ENCODE results near the gene TAMALIN.

TAMALIN gene

DNA sequence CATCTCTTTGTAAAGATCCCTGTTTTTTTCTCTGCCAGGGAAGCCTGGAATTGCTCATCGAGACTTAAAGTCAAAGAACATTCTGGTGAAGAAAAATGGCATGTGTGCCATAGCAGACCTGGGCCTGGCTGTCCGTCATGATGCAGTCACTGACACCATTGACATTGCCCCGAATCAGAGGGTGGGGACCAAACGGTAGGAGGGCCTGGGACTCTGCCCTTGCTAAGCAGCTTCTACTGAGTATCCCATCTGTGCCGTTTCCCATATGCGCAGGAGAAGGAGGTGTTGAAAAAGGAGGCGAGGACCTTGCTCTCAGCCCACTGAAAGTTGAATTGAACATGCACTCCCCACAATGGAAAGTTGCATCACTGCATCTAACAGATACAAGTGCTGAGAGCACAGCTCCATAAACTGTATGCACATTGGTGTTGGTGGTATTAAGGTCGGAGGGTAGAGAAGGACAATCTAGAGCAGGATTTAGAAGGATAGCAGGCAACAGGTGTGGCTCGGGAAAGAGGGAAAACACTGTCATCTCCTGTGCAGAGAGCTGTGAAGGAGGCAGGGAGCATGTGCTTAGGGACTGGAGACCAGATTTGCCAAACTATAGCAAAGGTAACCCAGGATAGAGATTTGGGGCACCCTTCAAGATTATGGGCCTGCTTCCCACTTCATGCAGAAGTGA, 21.5 kb upstream of the TAMALIN start:
- no peak for FAIRE-seq

DNA sequence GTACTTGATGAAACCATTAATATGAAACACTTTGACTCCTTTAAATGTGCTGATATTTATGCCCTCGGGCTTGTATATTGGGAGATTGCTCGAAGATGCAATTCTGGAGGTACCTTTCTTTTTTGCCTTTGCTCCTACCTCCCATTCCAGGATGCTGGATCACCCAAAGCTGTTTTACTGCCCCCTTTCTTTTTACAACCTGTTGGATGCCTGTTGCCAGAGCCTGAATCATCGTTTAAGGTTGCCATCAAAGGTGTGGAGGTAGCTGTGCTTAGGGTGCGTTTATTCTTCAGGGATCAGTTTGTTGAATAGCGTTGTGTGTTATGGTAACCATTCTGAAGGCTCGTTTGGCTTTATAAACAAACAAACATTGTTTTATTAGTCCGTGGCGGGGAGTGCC, 19.9 kb upstream of the TAMALIN start:
- FAIRE-seq: no peak

DNA sequence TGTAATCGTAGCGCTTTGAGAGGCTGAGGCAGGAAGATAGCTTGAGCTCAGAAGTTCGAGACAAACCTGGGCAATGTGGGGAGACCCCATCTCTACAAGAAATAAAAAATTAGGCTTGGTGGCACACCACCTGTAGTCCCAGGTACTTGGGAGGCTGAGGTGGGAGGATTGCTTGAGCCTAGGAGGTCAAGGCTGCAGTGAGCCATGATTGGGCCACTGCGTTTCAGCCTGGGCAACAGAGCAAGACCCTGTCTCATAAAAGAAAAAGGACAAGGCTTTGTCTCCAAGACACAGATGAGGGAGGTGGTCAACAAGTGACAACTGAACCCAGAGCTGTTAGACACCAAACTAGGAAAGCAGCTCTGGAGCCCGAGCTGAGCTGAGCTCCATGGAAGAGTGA, 14.5 kb upstream of the TAMALIN start:
- FAIRE-seq: no peak

DNA sequence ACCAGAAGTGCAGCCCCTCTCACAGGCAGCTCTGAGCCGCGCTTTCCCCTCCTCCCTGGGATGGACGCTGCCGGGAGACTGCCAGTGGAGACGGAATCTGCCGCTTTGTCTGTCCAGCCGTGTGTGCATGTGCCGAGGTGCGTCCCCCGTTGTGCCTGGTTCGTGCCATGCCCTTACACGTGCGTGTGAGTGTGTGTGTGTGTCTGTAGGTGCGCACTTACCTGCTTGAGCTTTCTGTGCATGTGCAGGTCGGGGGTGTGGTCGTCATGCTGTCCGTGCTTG, 12.3 kb upstream of the TAMALIN start:
- no peak for FAIRE-seq

DNA sequence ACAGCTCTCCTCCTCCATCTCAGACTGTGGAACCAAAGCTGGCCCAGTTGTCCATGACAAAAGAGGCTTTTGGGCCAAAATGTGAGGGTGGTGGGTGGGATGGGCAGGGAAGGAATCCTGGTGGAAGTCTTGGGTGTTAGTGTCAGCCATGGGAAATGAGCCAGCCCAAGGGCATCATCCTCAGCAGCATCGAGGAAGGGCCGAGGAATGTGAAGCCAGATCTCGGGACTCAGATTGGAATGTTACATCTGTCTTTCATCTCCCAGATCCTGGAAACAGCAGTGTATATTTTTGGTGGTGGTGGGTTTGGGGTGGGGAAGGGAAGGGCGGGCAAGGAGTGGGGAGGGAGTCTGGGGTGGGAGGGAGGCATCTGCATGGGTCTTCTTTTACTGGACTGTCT, 11.8 kb upstream of the TAMALIN start:
- no peak for FAIRE-seq

DNA sequence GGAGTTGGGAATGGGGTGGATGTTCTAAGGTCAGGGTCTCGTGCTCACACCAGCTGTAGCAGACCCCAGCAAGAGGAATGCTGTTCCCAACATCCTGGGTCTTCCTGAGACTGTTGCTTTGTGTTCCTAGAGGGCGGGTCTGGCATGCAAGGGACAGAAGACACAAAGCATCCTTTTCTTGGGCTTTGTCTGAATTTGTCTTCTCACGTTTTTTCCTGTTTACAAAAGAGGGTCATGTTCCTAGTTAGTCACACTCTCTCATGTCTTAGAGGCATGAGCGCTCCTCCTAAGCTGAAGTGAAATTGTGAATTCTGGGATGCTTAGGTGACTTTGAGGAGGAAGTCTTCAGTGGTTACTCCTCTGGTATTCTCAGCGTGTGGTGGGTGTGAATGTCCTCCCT, 9.6 kb upstream of the TAMALIN start:
- no peak for FAIRE-seq

DNA sequence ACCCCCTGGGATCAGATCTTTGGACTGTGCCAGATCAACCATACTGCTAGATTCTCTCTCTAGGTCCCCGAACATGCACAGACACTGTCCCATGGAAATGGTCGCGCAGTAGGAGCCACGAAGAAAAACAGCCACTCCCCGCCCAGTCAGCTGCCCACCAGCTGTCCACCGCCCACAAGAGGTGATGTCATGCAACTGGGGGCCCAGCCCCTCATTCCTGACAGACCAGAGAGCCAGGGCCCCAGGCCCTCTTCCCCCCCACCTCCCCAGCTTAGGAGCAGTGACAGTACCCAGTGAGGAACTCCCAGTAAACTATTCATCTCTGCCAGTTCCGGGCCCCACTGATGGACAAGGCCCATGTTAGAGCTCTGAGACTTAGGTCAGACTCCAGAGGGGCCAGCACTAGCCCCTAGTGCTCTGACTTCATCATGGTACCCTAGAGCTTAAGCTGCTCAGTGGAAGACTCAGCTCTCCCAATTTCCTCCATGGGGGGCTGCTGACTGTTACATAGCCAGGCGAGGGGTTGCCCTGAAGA, 3.7 kb upstream of the TAMALIN start:
- FAIRE-seq: no peak

DNA sequence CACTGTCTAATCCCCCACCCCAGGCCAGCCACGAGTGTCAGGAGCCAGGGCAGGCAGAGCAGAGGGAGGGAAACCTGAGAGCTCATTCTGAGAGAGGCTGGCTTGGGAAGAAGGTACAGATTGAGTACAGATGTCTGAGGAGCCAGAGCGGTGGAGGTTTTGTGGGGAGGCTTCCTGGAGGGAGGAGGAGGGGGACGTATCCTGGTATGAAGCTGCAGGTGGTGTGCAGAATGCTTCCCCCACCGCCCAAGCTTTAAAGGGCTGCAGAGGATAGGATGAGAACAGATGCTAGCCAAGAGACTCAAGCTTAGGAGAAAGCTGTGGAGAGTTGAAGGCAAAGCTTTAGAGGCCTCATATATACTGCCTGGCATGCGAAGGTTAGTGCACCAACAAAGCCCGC, 3.2 kb upstream of the TAMALIN start:
- no peak for FAIRE-seq

DNA sequence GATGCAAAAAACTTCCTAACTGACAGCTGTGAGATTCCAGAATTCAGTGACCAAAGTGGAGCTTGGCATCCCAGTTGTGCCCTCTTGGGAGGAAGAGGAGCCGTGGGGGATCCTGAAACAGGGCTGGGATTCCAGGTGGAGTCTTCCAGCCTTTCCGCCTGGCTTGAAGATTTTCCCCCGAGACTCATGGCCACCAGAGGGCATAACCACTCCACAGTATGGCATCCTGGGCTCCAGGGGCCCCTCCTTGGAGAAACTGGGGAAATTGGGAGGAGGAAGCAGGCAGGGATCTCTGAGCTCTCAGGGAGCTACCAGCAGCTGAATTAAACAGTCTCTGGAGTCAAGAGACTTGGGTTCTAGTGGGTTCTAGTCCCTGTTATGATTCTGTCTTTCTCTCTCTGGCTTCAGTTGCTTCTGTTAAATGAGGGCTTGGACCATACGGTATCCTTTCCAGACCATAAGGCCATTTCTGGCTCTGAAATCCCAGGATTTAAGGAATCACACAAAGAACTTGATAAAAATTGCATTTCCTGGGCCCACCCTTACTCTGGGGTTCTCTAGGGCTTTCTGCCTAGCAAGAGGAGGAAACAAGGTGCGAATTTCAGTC, 2.6 kb upstream of the TAMALIN start:
- FAIRE-seq: no peak

DNA sequence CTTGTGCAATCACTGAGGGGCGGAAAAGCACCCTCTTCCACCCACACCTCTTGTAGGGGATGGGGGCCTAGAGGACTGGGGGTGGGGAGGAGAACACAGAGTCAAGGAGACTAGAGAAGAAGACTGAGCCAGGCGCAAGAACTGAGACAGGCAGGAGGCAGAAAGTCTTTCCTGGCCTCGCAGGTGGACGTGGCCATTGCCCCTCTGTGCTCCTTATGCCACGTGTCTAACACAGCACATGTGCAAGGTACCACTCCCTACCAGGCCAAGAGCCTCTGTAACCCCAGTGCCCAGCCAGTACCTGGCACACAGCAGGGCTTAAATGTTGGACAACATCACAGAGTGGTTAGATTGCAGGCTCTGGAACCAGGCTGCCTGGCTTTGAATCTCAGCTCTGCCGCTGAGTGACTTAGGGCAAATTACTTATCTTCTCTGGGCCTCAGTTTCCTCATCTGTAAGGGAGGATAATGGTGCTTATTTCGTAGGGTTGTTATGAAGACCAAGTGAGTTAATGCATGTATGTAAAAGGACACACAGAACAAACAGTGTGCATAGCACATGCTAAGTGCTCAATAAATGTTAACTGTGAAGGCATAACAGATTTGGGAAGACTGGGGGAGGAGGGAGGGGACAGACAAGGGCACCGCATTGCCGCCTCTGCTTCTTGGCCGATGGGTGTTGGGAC, 1.4 kb upstream of the TAMALIN start:
- FAIRE-seq: no peak

DNA sequence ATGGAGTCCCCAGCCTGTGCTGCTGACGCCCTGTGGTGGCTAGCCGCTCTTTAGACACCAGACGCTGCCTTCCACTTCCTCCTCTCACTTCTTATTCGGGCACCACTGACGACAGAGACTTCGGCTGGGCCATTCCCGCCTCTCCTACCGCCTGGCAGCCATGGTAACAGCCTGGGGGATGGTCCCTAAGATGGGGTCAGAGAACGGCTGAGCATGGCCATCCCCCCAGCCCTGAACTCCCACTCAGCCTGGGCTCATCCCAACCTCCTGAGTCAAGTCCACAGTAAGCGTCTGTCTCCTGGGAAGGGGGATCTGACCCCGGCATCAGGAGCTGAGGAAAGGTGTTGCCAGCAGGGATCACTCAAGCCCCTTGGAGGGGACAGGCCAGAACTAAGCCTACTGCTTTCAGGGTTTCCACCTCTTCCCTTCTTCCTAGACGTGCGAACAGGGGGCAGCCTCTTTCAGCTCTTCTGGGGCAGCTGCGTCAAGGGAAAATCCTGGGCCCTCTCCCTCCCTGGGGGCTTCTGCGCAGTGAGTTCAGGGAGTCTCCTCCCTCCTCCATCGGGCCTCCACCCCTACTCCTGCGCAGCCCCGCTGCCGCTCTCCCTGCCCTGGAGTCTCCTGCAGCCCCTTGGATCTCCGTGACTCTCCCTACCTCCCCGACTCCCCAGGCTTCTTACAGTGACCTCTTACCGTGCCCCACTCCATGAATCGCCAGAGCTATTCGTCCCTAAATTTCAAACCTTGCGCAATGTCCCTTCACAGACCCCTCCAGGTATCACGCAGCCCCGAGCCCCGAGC, 643 bp upstream of the TAMALIN start:
- FAIRE-seq: no peak

DNA sequence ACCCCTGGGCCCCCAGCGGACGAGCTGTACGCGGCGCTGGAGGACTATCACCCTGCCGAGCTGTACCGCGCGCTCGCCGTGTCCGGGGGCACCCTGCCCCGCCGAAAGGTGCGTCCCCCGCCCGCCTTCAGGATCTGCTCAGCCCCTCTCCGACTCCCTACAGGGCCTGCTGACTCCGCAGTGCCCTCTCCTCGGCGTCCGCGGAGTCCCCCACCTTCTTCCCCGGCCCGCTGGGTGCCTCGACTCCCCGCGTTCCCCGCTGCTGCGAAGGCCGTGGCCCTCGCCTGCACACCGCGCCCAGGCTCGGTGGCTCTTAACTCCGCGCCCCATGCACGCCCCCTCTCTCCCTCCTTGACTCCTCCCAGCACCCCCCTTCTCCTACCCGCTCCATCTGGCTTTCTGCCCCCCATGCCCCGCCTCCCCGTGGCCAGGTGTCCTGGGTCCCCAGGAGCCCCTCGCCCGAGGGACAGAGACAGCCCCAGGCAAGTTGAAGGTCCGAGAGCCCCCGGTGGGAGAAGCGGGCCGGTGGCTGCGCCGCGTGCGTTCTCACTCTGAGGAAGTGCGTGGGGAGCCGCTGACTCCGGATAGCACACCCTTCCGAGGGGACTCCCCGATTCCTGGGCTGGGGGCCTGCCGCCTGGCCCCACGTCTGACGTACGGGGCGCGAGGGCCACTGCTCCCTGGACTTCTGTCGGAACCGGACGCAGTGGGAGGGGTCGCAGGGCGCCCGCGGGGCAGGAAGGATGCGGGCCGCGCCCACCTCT, 594 bp downstream of the TAMALIN start:
- no peak for FAIRE-seq

DNA sequence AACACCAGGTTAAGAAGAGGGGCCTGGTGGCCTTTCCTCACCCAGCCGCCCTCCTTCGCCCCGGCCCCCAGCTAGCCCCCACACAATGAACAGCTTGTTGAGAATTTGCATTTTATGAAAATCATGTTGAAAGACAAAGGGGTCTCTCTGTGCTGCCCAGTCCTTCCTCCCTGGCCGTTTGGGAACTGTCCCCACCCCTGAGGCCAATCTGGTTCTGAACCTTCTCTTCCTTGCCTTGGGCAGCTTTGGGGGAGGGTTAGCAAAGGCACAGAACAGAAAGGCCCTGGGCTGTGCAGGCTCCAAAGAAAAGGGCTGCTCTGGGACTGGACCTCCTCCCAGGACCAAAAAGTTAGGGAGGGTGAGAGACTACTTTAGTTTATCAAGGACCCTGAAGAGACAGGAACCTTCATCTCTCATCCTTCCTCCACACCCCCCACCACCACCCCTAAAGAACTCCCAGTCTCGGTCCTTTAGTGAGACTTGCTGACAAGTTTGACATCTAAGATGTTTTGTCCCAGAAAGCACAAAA, 1.3 kb downstream of the TAMALIN start:
- no peak for FAIRE-seq

DNA sequence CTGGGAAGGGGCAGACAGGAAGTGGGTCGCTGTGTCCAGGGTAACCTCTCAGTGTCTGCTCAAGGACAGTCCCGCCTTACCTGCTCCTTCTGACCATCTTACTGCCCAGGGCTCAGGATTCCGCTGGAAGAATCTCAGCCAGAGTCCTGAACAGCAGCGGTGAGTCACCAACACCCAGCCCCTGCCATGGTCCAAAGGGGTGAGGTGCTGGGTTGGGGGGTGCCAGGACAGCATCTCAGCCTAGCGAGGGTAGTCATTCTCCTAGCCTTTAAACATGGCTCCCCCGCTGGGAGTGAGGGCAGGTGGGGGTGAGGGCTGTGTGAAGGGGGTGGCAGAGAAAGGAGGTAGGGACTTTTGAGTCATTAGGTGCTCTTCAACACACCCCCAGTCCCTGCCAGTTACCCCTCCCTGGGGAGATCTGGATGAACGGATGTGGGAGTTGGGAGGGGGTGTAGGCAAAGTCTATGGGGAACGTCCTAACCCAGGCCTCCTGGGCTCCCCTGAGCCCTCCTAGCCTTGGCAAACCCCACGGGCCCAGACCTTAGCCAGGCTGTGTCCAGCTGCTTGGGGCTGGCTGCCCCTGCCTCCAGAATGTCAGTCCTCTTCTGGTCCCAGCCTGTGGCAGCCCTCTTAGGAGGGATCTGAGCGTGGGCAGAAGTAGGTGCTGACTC, 2.5 kb downstream of the TAMALIN start:
- no peak for FAIRE-seq

DNA sequence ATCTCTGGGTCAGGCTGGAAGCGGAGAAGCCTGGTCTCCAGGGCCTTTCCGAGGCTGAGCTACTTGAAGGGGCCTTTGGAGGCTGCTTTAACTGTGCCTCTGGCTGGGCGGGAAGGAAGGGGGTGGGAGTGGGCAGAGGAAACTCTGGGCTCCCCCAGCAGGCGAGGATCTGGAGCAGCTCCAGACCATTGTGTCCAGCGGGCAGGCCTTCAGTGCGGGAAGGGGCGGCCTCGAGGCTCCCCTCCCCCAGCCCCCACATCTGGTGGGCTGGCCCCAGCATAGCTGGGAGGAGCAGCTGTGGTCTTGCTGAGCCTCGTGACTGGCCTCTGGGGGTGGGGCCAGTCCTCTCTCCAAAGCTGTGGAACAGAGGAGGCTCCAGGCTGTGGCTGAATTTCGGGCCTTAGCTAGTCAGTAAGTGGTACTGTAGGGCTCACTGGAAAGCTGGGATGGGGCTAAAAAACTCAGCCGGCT, 3.4 kb downstream of the TAMALIN start:
- FAIRE-seq: no peak

DNA sequence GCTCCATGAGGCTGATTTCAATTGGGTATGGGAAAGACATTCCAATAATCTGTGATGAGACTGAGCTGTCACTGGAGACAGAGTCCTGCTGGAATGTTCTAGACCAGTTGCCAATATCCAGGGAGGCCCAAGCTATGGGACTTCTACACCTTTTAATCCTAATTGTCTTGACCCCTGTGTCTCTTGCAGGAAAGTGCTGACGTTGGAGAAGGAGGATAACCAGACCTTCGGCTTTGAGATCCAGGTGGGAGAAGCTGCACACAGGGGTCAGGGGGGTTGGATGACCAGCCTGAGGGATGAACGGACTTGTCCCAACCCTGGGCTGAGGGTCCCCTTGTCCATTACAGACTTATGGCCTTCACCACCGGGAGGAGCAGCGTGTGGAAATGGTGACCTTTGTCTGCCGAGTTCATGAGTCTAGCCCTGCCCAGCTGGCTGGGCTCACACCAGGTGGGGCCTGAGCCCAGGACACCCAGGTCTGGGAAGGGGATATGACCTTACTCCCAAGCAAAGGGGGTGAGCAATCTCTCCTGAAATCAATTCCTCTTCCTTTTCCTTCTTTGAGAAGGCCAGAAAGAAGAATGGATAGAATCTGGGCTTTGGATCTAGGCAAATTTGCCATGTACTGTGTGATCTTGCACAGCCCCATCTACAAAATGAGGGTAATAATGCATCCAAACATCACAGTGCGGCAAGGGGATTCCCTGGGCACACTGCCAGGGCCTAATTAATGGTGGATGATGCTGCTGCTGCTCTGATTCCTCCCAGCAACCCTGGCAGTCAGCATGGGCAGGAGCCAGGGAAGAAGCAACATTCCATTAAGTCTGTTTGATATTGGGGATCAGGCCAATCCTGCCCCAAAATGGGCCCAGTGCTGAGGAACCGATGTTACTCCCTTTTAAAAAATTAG, 4.2 kb downstream of the TAMALIN start:
- FAIRE-seq: no peak

DNA sequence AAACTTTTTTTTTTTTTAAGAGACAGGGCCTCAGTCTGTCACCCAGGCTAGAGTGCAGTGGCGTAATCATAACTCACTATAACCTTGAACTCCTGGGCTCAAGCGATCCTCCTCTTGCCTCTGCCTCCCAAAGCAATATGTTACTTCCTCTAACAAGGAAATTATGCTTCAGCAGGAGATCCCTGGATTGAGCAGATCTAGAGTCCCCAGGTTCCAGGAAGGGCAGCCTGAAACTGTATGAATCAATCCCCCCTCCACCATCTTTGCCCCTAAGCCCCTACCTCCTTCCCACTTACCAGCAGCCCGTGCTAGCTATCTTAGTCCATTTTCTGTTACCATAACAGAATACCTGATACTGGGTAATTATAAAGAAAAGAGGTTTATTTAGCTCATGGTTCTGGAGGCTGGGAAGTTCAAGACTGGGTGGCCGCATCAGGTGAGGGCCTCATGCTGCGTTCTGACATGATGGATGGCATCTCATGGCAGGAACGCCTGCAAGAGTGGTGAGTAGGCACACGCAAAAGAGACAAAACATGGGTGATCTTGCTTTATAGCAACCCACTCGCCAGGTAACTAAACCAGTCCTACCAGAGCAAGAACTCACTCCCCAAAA, 5.0 kb downstream of the TAMALIN start:
- no peak for FAIRE-seq

DNA sequence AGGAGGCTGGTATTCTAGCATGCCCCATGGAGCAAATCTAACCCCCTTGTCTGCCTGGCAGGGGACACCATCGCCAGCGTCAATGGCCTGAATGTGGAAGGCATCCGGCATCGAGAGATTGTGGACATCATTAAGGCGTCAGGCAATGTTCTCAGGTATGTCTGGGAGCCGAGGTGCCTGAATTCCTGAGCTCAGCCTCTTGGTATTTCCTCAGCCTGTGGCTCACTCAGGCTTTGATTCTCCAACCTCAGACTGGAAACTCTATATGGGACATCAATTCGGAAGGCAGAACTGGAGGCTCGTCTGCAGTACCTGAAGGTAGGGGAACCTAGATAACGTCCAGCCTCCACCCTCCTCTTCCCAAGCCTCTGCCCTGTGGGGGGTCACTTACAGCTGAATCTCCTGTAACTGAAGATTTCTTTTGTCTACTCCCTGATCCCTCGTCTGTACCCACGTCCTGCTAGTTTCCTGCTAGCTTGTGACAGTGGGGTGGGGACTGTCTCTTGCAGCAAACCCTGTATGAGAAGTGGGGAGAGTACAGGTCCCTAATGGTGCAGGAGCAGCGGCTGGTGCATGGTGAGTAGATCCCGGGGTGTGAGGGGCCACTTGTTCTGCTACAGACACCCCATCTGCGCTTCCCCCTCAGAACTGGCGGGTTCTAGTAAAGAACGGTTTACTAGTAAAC, 7.0 kb downstream of the TAMALIN start:
- no peak for FAIRE-seq
